H9 (cell line): Measurements from ENCODE around the gene MTARC1. TPM values are rescaled to one million over a fixed set of nuclear protein-coding genes. Genes with fewer than 3 reads are reported as not detected.

Experiments used
- DNase-seq: peaks from one replicate; pipeline ENCODE4 v3.0.0-alpha.2; 2017
- H2AFZ ChIP-seq: one replicate; pipeline ENCODE4 v1.6.1; 2013; ENCODE audit warnings: mild to moderate bottlenecking, low read length, control low read depth, moderate library complexity
- H2AK5ac ChIP-seq: 2 replicates; pipeline ENCODE4 v1.6.1; 2013; ENCODE audit warnings: low read length, control low read depth, mixed read lengths; ENCODE audit not compliant: insufficient read length
- H2BK120ac ChIP-seq: one replicate; pipeline ENCODE4 v1.6.1; 2013; ENCODE audit warnings: low read depth, mild to moderate bottlenecking, low read length, control low read depth, inconsistent platforms; ENCODE audit not compliant: poor library complexity, severe bottlenecking
- H2BK12ac ChIP-seq: 2 replicates; pipeline ENCODE4 v1.6.1; 2013; ENCODE audit warnings: low read length, control low read depth, mixed read lengths, low read depth; ENCODE audit not compliant: insufficient read length
- H2BK15ac ChIP-seq: 2 replicates; pipeline ENCODE4 v1.6.1; 2013; ENCODE audit warnings: low read depth, low read length, control low read depth
- H2BK20ac ChIP-seq: one replicate; pipeline ENCODE4 v1.6.1; 2013; ENCODE audit warnings: low read depth, mild to moderate bottlenecking, low read length, control low read depth, inconsistent platforms; ENCODE audit not compliant: poor library complexity, severe bottlenecking
- H2BK5ac ChIP-seq: 2 replicates; pipeline ENCODE4 v1.6.1; 2013; ENCODE audit warnings: low read length, control low read depth, mixed read lengths; ENCODE audit not compliant: insufficient read length
- H3K14ac ChIP-seq: 2 replicates; pipeline ENCODE4 v1.6.1; 2013; ENCODE audit warnings: low read length, control low read depth; ENCODE audit not compliant: insufficient read depth
- H3K18ac ChIP-seq: 2 replicates; pipeline ENCODE4 v1.6.1; 2013; ENCODE audit warnings: low read depth, mild to moderate bottlenecking, mixed read lengths, low read length, control low read depth; ENCODE audit not compliant: insufficient read length
- H3K23ac ChIP-seq: 2 replicates; pipeline ENCODE4 v1.6.1; 2013; ENCODE audit warnings: low read length, control low read depth, mixed read lengths, low read depth; ENCODE audit not compliant: insufficient read length
- H3K23me2 ChIP-seq: 2 replicates; pipeline ENCODE4 v1.6.1; 2013; ENCODE audit warnings: low read depth, mild to moderate bottlenecking, mixed read lengths, low read length, control low read depth; ENCODE audit not compliant: insufficient read length, poor library complexity, severe bottlenecking
- H3K27ac ChIP-seq: 2 replicates; pipeline ENCODE4 v1.5.1; 2013; ENCODE audit warnings: low read length, control low read depth, mixed read lengths, low read depth; ENCODE audit not compliant: insufficient read length
- H3K27me3 ChIP-seq: 2 replicates; pipeline ENCODE4 v1.6.1; 2013; ENCODE audit warnings: low read length, control low read depth, inconsistent platforms; ENCODE audit not compliant: insufficient read depth
- H3K4ac ChIP-seq: 2 replicates; pipeline ENCODE4 v1.6.1; 2013; ENCODE audit warnings: low read depth, mild to moderate bottlenecking, control low read depth, inconsistent platforms, low read length, moderate library complexity
- H3K4me1 ChIP-seq: 2 replicates; pipeline ENCODE4 v1.6.1; 2013; ENCODE audit warnings: low read length, control low read depth, inconsistent platforms; ENCODE audit not compliant: insufficient read depth
- H3K4me2 ChIP-seq: 2 replicates; pipeline ENCODE4 v1.6.1; 2013; ENCODE audit warnings: low read length, control low read depth, mixed read lengths; ENCODE audit not compliant: insufficient read length, insufficient read depth
- H3K56ac ChIP-seq: 2 replicates; pipeline ENCODE4 v1.6.1; 2013; ENCODE audit warnings: low read depth, mild to moderate bottlenecking, mixed read lengths, low read length, control low read depth; ENCODE audit not compliant: insufficient read length
- H3K79me1 ChIP-seq: 2 replicates; pipeline ENCODE4 v1.6.1; 2013; ENCODE audit warnings: low read depth, mild to moderate bottlenecking, moderate library complexity, low read length, control low read depth, inconsistent platforms; ENCODE audit not compliant: insufficient read depth, poor library complexity, severe bottlenecking
- H3K79me2 ChIP-seq: 2 replicates; pipeline ENCODE4 v1.6.1; 2013; ENCODE audit warnings: low read length, control low read depth, inconsistent platforms; ENCODE audit not compliant: insufficient read depth
- H3K9ac ChIP-seq: 2 replicates; pipeline ENCODE4 v1.6.1; 2013; ENCODE audit warnings: low read length, control low read depth, mixed read lengths; ENCODE audit not compliant: insufficient read length; ENCODE audit errors: extremely low read depth
- H3K9me3 ChIP-seq: one replicate; pipeline ENCODE4 v1.6.1; 2013; ENCODE audit warnings: low read depth, low read length, inconsistent platforms; ENCODE audit not compliant: control insufficient read depth
- H3T11ph ChIP-seq: one replicate; pipeline ENCODE4 v1.6.1; 2013; ENCODE audit warnings: mild to moderate bottlenecking, low read length, control low read depth, inconsistent platforms
- H4K20me1 ChIP-seq: one replicate; pipeline ENCODE4 v1.6.1; 2013; ENCODE audit not compliant: control insufficient read depth, insufficient read length, insufficient read depth
- H4K5ac ChIP-seq: 2 replicates; pipeline ENCODE4 v1.6.1; 2013; ENCODE audit warnings: low read depth, mild to moderate bottlenecking, mixed read lengths, low read length, control low read depth; ENCODE audit not compliant: insufficient read length
- H4K8ac ChIP-seq: replicated peaks from 2 replicates; pipeline ENCODE4 v1.6.1; 2013; ENCODE audit warnings: low read length, control low read depth, mixed read lengths, low read depth; ENCODE audit not compliant: insufficient read length
- H4K91ac ChIP-seq: 2 replicates; pipeline ENCODE4 v1.6.1; 2013; ENCODE audit warnings: low read depth, mild to moderate bottlenecking, moderate library complexity, mixed read lengths, low read length, control low read depth; ENCODE audit not compliant: insufficient read length
- H3K27ac Mint-ChIP-seq, 3 experiments: 2 replicates in 2 of 3; 3 replicates in 1 of 3; pipeline ENCODE4 v1.8.0; 2020 to 2021; ENCODE audit warnings: mixed read lengths in 3 of 3, mild to moderate bottlenecking in 1 of 3, moderate library complexity in 1 of 3
- H3K27me3 Mint-ChIP-seq: 2 replicates; pipeline ENCODE4 v1.8.0; 2021; ENCODE audit warnings: low read depth, mild to moderate bottlenecking, moderate library complexity, mixed read lengths
- H3K36me3 Mint-ChIP-seq, 3 experiments: 2 replicates in 2 of 3; 3 replicates in 1 of 3; pipeline ENCODE4 v1.8.0; 2020 to 2021; ENCODE audit warnings: low read depth in 3 of 3, mixed read lengths in 3 of 3; ENCODE audit not compliant: insufficient read depth in 1 of 3
- H3K4me1 Mint-ChIP-seq, 2 experiments: 2 replicates each; pipeline ENCODE4 v1.8.0; 2020; ENCODE audit warnings: mixed read lengths in 2 of 2
- H3K4me3 Mint-ChIP-seq, 2 experiments: 2 replicates in 1 of 2; 3 replicates in 1 of 2; pipeline ENCODE4 v1.8.0; 2020 to 2021; ENCODE audit warnings: mild to moderate bottlenecking in 2 of 2, mixed read lengths in 2 of 2, moderate library complexity in 1 of 2
- H3K9me3 Mint-ChIP-seq, 2 experiments: 2 replicates in 1 of 2; 3 replicates in 1 of 2; pipeline ENCODE4 v1.8.0; 2020; ENCODE audit warnings: mild to moderate bottlenecking in 2 of 2, mixed read lengths in 2 of 2, moderate library complexity in 1 of 2
- WGBS: extraction: QIAGEN DNeasy Blood & Tissue Kit; methylation state at CpG from one replicate; pipeline ENCODE4 v1.1.7; 2013; ENCODE audit warnings: missing lambda C conversion rate, low lambda C conversion rate, mixed read lengths; ENCODE audit not compliant: insufficient read length; ENCODE audit errors: extremely low coverage; 5-methylcytosine and 5-hydroxymethylcytosine counted together
- total RNA-seq: library from RNA; stranded (reverse); gene quantifications from 2 replicates; pipeline ENCODE4 v1.2.1, GENCODE V29; 2021
- TF ChIP-seq, protein P1 (sequence below): fragments of 200-600 bp; sonication (generic); conservative IDR thresholded peaks from 3 replicates; pipeline ENCODE4 v1.8.0; 2021; ENCODE audit warnings: antibody characterized with exemption, mild to moderate bottlenecking

Gene MTARC1
- total RNA-seq, 1 experiment from 2014 or later = 33.7 TPM

DNA sequence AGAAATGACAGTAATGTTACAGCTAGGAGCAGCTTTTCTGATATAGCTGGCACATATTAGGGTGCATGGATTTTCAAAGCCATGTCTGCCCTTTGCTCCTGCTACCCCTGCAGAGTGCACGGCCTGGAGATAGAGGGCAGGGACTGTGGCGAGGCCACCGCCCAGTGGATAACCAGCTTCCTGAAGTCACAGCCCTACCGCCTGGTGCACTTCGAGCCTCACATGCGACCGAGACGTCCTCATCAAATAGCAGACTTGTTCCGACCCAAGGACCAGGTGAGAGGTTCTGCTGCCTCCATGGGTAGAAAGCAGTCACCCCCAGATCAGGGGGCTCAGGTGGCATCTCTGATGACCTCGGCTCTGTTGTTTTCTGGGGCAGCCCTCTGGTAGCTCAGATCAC lies 9.8 kb downstream of the MTARC1 start:
- Mint-ChIP-seq H3K36me3 (peaks cover 4 to 40% (median 25%) of the 10 kb centered on the region in 3 experiments; a peak in 6 of 7 replicates), H3K4me1 (no peaks in the 10 kb centered on the region), H3K27me3 (no peaks in the 10 kb centered on the region), H3K4me3 (no peak overlapping the region), H3K9me3 (no peaks in the 10 kb centered on the region), H3K27ac (no peak overlapping the region)
- H3K56ac ChIP-seq = no peak overlapping the region
- no peak overlapping the region for H4K5ac ChIP-seq
- no peaks in the 10 kb centered on the region for H4K20me1 ChIP-seq
- no peak overlapping the region for H3K23ac ChIP-seq
- H3K9me3 ChIP-seq = no peaks in the 10 kb centered on the region
- no peak overlapping the region for H4K91ac ChIP-seq
- H3K4me1 ChIP-seq = no peaks in the 10 kb centered on the region
- no CpG with 5 or more reads among the region's 10 CpGs for WGBS
- H2AFZ ChIP-seq = no peak overlapping the region
- H2BK12ac ChIP-seq = no peak overlapping the region
- no peak overlapping the region for H3K9ac ChIP-seq
- H2AK5ac ChIP-seq = no peak overlapping the region
- no peak overlapping the region for H2BK15ac ChIP-seq
- H3K27ac ChIP-seq = no peak overlapping the region
- H3K18ac ChIP-seq = no peak overlapping the region
- H4K8ac ChIP-seq = no peak overlapping the region
- no peak for DNase-seq
- no peak overlapping the region for H2BK20ac ChIP-seq
- no peaks in the 10 kb centered on the region for H3K79me2 ChIP-seq
- TF ChIP-seq, protein P1, sequence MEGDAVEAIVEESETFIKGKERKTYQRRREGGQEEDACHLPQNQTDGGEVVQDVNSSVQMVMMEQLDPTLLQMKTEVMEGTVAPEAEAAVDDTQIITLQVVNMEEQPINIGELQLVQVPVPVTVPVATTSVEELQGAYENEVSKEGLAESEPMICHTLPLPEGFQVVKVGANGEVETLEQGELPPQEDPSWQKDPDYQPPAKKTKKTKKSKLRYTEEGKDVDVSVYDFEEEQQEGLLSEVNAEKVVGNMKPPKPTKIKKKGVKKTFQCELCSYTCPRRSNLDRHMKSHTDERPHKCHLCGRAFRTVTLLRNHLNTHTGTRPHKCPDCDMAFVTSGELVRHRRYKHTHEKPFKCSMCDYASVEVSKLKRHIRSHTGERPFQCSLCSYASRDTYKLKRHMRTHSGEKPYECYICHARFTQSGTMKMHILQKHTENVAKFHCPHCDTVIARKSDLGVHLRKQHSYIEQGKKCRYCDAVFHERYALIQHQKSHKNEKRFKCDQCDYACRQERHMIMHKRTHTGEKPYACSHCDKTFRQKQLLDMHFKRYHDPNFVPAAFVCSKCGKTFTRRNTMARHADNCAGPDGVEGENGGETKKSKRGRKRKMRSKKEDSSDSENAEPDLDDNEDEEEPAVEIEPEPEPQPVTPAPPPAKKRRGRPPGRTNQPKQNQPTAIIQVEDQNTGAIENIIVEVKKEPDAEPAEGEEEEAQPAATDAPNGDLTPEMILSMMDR = no peak
- H2BK5ac ChIP-seq = no peak overlapping the region
- H3T11ph ChIP-seq = no peak overlapping the region
- H3K4ac ChIP-seq = no peak overlapping the region
- H2BK120ac ChIP-seq = no peak overlapping the region
- H3K23me2 ChIP-seq = no peaks in the 10 kb centered on the region
- H3K27me3 ChIP-seq = no peaks in the 10 kb centered on the region
- no peaks in the 10 kb centered on the region for H3K79me1 ChIP-seq
- no peak overlapping the region for H3K4me2 ChIP-seq
- H3K14ac ChIP-seq = no peak overlapping the region
